Inflammatory macrophage treated with lipopolysaccharide for 4 hours (primary cell): Measurements from ENCODE around the gene MUC13.

Source experiments
- DNase-seq: peaks from one replicate; pipeline ENCODE4 v3.0.0-alpha.2; 2020

MUC13 gene

GRCh38 chr3:124942613-124943012 is 8.1 kb upstream of the MUC13 start:
- DNase-seq: no peak

- peak; percentile 12 for DNase-seq
Observed at GRCh38 chr3:124941771-124942170, 7.2 kb upstream of the MUC13 start.

DNA sequence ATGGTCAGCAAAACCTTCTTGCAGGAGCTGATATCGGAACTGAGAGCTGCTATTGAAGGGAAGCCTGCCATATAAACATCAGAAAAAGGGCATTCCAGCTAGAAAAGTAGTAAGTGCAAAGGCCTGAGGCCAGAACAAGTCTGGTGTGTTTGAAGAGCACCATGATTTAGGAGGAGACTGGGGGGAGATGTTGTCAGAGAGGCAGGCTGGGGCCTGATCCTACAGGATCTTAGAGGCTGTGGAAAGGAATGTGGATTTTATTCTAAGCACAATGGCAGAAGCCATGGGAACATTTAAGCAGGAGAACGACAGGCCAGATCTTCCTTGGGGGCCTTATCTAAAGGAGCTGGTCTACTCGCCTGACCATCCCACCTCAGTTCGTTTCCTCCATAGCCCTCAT is 5.1 kb upstream of the MUC13 start:
- DNase-seq: no peak

DNA sequence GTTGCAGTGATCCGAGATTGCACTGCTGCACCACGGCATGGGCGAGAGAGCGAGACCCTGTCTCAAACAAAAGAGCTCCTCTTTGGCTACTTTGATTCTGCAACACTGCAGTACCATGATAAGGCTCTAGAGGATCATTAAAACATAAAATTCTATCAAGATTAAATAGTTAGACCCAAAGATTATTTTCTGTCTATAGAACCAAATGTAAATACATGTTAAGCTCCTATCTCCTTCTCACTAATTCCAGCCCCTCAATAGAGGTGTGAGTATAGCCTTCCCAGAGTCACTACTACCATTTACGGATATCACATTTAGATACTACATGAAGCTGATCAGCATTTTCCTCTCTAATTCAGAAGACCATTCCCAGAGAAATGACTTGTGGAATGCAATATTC is 4.3 kb upstream of the MUC13 start:
- DNase-seq: no peak

DNA sequence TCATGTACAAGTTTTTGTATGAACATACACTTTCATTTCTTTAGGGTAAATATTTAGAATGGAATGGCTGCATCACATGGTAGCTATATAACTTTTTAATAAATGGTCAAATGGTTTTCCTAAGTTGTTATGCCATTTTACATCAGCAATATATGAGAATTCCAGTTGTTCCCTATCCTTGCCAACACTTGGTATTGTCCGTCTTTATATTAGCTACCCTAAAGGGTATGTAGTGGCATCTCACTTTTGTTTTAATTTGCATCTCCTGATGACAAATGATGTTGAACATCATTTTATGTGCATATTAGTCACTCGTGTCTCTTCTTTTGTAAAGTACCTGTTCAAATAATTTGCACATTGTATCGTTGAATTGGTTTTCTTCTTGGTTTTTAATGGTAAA is 2.5 kb upstream of the MUC13 start:
- no peak for DNase-seq

DNA sequence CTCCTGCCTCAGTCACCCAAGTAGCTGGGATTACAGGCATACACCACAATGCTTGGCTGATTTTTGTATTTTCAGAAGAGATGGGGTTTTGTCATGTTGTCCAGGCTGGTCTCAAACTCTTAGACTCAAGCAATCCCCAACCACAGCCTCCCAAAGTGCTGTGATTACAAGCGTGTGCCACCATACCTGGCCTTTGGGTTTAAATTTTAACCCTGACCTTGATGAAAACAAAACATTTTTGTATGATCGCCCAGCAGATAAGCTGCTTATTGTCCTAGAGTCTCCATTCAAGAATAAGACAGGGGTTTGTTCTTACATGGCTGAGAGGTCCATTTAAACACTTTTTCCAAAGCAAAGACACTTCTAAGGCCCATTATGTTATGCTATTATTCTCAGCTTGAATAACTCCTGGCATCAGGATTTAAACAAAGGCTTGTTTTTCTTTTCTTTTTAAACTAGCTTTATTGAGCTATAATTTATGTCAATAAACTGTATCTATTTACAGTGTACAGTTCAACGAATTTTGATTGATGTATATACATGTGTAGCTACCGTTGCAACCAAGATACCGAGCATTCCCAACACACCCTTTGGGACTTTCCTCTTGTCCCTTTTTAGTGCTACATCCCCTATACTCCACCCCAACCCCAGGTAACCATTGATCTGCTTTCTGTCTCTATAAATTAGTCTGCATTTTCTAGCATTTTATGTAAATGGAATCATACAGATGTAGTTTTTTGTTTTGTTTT is 1.4 kb upstream of the MUC13 start:
- DNase-seq: no peak

DNA sequence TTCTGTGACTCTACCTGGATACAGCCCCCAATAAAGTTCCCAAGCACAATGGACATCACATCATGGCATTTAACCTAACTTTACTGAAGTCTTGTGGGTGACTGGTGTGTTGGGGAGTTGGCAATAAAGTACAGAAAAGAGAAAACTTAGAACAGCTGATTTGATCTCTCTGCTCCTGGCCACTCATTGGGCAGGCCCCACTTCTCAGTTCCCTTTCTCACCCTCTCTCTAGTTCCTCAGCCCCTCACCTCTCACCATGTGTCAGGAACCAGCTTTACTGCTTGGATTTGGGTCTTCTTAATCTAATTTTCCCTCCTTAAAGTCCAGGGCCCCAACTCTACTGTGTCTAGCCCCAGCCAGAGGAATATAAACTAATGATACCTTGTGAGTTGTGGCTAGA is 713 bp upstream of the MUC13 start:
- DNase-seq: no peak

DNA sequence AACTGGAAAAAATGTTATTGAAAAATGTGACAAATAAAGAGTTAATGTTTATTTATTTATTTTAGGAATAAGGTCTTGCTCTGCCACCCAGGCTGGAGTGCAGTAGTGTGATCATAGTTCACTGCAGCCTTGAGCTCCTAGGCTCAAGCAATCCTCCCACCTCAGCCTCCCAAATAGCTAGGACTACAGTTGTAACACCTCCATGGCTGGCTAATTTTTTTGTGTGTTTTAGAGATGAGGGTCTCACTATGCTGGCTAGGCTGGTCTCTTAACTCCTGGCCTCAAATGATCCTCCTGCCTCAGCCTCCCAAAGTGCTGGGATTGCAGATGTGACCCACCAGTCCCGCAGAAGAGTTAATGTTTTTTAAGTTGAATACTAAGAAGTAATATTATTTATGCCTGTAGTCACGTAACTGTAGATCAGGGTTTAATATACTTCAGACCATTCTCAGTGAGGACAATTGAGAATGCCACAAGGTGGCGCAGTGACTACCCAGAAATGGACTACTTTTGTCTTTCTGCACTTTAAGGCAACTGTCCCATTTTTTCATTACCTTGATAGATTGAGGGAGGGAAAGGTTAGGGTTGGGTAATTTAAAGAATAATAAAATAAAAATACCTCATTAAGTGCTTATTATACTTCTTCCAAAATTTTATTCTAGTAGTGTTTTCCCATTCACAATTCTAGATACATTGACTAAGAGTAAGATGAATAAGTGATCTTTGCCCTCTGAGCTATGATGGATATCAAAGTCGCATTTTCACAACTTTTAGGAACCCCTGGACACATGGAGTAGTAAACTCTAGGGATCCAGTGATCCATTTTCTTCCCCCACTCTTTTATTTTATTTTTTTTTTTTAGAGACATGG is 6.0 kb downstream of the MUC13 start:
- DNase-seq: peak; percentile 67

GRCh38 chr3:124927574-124928045 is 6.9 kb downstream of the MUC13 start:
- no peak for DNase-seq

- DNase-seq: peak; percentile 65
Observed at GRCh38 chr3:124926426-124927101, 8.0 kb downstream of the MUC13 start.

- no peak for DNase-seq
Observed at GRCh38 chr3:124924741-124925140, 9.8 kb downstream of the MUC13 start.

- DNase-seq: no peak
Observed at GRCh38 chr3:124923833-124924232, 10.7 kb downstream of the MUC13 start.

DNA sequence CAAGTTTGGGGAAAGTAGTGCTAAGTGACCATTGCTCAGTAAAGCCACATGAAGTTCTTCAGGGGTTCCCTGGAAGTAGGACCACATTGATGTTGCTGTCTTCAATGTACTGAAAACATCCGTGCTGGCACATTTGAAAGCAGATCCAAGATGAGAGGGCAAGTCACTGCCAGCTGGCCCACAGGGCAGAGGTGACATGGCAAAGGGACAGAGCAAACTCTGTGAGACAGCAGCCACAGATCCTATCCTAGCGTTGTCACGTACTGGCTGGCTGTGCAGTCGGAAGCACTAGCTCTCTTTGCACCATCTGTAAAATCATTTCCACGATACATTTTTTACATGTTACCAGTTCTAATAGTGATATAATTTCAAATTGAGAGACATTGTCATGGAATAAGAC is 13.8 kb downstream of the MUC13 start:
- DNase-seq: no peak

- DNase-seq: no peak
Observed at GRCh38 chr3:124919756-124920155, 14.8 kb downstream of the MUC13 start.

DNA sequence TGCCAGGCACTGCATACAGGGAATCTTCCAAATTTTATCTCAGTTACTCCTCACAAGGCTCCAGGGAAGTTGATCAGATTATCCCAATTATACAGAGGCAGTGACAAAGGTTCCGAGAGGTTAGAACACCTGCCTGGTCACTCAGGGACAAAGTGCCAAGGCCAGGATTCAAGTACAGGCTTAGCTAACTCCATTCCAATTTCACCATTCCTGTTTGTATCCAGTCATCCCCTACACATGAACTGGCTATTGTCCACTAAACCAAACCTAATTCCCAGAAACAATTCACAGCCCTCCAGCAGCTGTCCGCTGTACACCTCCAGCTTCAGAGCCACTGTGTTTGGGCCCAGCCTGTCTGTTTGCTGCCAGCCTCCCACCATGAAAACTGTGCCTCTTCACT is 16.0 kb downstream of the MUC13 start:
- no peak for DNase-seq

DNA sequence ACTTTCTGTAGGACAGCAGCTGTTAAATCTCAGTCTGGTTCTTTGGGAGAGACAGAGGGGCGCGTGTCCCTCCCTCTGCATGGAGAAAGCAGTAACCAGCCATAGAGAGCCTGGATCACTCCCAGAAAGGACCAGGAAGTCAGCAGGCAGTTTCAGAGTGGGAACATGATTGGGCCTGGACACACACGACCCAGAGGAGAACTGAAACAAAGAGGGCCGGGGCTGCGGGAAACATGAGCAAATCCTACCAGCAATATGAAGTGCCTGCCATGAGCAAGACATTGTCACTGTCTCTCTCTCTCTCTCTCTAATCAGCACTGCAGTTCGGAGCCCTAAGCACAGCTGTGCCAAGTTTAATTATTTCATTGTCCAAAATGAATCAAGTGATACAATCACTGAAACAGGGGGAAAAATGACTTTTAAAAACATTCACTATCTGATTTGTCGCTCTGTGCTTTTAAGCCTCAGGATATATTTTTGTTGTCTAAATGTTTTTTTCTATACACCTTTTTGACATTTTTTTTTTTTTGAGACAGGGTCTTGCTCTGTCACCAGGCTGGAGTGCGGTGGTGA is 17.6 kb downstream of the MUC13 start:
- peak; percentile 65 for DNase-seq

- no peak for DNase-seq
Observed at GRCh38 chr3:124915254-124915653, 19.3 kb downstream of the MUC13 start.

DNA sequence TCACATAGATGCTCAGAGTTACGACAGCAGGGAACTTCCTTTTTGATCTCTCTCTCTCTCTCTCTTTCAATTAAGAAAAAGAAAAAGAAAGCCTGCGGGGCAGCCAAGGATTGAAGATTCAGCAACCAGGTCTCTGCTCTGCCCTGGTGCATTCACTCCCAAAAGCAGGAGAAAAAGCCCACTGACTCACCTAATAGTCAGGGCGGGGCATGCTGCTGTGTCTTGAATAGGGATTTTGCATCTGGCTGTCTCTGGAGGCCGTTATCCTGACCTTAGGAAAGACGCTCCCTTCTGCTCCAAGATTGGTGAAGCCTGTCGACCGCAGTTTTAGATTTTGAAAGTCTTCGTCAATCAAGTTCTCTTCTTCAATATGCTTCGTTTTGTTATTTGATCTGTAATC is 26.6 kb downstream of the MUC13 start:
- DNase-seq: no peak

GRCh38 chr3:124904835-124905492 is 29.6 kb downstream of the MUC13 start:
- DNase-seq: peak; percentile 41

DNA sequence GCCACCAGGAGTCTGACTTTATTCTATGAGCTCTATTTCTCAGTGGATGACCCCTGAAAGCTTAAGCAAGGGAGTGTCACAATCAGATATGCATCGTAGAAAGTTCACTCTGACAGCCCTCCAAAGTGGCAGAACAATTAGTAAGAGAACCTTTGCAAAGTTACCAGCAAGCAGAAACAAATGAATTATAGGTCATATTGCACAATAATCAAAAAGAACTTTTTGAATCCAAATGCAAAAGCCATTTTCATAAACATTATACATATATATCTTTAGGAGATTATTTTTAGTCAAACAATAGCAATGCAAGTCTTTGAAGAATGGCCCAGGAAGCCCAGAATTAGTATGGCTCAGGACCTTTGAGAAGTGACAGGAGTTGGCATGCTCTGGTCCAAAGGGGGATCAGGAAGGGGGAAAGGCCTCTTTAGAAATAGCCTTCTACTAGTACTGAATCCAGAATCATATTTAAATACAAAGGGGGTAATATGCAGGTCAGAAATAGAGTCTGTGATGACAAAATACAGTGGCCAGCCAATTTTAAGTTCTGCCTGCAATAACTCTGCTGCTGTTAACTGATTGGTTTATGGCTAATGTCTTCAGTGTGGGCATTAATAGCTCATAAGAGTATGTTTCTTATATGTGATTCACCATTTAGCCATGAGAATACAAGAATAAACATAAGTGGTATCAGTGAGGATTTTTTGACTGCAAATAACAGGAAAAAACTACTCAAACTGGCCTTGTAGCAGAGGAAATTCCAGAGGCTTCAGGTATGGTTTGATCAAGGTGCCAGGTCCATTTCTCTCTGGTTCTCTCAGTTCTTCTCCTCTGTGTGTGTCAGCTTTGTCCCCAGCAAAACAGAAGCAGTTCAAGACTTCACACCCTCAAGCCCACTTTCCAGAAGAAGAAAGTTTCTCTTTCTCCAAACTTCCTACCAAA is 30.4 kb downstream of the MUC13 start:
- DNase-seq: no peak

DNA sequence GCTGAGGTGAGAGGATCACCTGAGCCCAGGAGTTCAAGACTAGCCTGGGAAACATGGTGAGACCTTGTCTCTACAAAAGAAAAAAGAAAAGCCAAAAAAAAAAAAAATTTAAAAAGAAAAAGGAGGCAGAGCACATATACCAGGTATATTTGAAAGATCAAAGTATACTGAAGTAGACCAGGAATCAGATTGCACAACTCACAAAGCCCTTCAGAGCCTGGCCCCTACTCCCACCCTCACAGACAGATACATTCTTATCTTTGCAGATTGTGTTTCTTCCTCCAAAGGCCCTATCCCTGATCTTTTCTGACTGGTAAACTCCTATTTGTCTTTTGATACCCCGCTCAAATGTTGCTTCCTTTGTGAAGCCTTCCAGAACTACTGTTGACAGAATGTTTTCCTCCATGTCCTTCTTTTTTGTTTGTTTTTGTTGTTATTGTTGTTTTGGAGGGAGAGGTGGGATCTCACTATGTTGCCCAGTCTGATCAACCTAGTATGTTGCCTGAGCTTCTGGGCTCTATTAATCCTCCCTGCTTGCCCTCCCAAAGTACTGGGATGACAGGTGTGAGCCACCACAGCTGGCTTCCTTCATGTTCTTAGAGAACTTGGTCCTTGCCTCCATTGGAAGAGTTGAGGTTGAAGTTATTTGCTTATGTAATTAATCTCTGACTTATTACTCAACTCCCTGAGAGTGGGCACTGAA is 37.6 kb downstream of the MUC13 start:
- DNase-seq: no peak
